Fibroblast of skin of scalp (primary cell): ENCODE measurements around the gene RTN4RL1.

Experiments
- DNase-seq: peaks from one replicate; pipeline ENCODE4 v3.0.0-alpha.2; 2013

Gene RTN4RL1

GRCh38 chr17:1976000-1976682 lies 49.0 kb downstream of the RTN4RL1 start:
- DNase-seq: no peak

- DNase-seq: no peak
These were observed 49.6 kb downstream of the RTN4RL1 start for GRCh38 chr17:1975573-1975972.

- DNase-seq: no peak
These were observed 52.5 kb downstream of the RTN4RL1 start for GRCh38 chr17:1972487-1973160.

DNA sequence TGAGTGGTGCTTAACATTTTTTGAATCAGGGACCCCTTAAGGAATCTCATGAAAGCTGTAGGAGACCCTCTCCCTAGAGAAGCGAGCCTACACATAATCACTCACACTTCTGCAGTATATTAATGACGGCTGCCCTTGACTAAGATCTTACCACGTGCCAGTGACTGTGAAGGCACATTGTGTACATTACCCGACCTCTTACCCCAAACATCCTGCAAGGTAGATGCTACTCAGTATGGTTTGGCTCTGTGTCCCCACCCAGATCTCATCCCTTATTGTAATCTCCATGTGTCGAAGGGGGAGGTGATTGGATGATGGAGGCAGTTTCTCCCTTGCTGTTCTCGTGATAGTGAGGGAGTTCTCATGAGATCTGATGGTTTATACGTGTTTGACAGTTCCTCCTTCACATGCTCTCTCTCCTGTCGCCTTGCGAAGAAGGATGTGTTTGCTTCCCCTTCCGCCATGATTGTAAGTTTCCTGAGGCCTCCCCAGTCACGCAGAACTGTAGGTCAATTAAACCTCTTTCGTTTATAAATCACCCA lies 54.2 kb downstream of the RTN4RL1 start:
- no peak for DNase-seq

DNA sequence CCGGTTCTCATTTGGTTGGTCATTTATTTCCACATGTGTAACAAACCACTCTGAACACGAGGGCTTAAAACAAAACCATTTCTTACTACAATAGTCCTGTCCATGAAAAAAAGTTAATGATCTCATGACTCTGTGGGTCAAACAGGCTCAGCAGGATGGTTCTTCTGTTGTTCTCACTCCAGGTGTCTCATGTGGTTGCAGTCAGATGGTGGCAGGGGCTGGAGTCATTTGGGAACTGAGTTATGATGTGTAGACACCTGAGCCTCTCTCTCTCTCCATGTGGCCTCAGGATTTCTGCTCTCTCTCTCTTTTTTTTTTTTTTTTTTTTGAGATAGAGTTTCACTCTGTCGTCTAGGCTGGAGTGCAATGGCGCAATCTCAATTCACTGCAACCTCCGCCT lies 55.4 kb downstream of the RTN4RL1 start:
- no peak for DNase-seq

DNA sequence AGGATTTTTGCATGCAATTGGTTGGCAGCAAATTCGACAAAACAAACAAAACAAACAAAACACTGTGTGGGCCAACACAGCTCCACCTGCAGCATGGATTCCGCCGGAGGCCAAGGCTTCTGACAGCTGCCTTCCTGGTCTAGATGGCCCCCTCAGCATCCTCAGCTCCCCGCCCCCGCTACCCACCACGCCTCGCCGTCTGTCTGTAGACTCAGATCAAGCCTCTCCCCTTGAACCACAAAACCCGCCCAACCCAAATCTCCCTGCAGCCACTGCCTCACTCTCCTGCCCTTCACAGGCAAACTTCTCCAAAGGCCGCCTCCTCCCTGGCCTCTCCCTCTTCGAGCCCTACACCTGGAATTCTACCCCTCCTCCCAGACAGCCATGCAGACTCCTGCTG lies 57.9 kb downstream of the RTN4RL1 start:
- no peak for DNase-seq

- DNase-seq: peak; percentile 33
These were observed 58.7 kb downstream of the RTN4RL1 start for GRCh38 chr17:1966274-1967086.

DNA sequence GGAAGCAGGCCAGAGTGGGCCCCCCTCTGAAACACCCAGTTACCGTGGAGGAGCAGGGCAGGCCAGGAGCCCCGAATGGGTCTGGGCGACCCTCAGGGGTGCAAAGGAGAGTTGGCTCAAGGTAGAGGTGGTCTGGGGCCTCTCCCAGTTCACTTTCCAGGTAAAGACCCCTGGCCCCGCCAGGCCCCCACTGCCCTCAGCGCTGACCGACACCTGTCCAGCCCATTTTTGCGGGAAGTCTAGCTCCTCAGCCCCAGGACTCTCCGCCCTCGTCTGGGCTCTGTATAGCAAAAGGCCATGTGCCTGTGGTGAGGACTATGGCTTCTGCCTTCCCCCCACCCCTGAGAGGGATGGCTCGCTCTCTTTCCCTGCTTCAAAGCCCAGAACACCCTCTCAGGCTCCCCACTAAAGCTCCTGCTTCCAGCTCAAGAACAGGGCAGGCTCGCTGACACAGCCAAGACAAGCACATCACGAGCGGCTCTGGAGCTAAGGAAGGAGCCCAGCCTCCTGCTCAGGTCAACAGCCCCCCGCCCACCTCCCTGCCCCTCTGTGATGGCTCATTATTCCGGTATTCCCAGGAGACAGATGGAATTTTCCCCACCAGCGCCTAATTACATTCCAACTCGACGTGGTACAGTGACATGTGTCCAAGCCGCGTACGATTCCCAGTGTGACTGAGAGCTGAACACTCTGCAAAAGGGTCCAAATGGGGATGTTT lies 59.4 kb downstream of the RTN4RL1 start:
- peak; percentile 61 for DNase-seq

DNA sequence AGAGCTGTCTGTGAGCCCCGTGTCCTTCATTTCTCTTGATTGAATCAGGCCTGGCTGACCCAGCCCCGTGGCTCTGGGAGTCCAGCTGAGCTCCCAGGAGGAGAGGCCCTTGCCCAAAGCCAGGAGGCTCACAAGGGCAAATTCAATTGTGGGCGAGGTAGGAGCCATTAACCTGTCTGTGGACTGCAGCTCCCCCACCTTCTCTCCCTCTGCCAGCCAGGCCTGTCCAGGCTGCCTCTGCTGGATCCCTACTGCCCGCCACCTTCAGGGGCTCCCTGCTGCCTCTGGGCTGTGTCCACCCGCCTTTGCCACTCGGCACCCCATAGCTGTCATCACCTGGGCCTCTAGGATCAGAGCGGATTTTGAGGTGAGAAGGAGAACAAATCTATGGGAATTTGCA lies 61.9 kb downstream of the RTN4RL1 start:
- DNase-seq: no peak

GRCh38 chr17:1961189-1961588 lies 63.9 kb downstream of the RTN4RL1 start:
- no peak for DNase-seq

- DNase-seq: no peak
These were observed 64.6 kb downstream of the RTN4RL1 start for GRCh38 chr17:1960545-1960912.

GRCh38 chr17:1959871-1960544 lies 65.1 kb downstream of the RTN4RL1 start:
- no peak for DNase-seq

DNA sequence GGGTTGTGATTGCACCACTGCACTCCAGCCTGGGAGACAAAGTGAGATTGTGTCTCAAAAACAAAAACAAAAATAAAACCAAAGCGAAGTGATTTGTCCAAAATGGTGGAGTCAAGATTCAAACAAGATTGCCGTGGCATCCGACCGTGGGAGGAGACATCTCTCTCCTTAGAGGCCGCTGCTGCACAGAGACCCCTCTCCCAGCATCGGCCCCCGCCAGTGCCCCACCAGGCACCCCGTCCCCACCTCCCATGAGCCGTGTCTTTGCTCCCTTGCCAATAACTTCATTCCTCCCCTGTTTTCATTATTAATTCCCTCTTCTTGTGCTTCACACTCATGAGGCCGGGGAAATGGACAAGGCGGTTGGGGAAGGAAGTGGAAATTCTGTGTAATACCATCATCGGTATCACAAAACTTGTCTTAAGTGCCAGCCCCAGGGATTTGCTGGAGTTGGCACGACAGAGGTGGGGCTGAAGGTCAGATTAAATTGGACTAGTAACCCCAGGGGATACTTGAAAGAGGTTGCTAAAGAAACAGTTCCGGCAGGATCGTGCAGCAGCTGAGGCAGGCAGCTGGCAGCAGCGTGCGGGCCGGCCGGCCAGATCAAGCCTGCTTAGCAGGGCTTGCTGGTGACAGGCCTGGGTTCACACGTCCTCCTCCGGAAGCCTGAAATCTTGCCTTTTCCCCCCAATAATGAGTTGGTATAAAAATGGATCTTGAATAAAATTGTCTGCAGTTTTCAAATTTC lies 66.8 kb downstream of the RTN4RL1 start:
- no peak for DNase-seq

GRCh38 chr17:1957037-1957436 lies 68.1 kb downstream of the RTN4RL1 start:
- no peak for DNase-seq

DNA sequence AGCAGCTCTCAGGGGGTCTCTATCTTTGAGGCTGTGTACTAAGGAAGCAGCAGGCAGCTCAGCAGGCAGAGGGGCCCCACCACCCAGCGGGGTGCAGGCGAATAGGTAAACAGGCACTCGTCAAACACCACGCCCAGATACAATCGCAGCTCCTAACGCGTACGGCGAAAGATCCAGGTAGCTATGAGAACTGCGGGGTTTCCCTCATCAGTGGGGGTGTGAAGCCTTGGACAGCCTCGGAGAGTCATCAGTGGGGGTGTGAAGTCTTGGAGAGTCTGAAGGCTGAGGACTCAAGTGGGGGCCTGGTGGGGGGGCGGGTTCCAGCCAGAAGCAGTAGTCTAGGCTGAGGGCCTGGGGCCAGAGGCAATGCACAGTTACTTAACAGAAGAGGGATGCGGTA lies 69.0 kb downstream of the RTN4RL1 start:
- no peak for DNase-seq

DNA sequence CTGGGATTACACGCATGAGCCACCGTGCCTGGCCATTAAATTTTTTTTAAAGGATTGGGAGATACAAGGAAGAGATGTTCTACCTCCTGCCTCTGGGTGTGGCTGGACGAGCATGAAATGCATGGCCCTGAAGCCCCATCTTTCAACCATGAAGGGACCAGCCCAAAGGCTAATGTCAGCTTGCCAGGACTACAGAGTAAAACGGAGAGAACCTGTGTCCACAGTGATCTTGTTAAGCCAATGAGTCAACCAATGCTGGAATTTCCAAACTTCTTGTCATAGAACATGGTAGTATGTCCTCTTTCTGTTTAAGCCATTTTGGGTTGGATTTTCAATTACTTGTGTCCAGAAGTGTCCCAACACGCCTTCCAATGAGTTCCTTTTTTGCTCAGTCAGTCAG lies 71.3 kb downstream of the RTN4RL1 start:
- no peak for DNase-seq

GRCh38 chr17:1951920-1952319 lies 73.2 kb downstream of the RTN4RL1 start:
- DNase-seq: no peak

GRCh38 chr17:1949754-1950153 lies 75.4 kb downstream of the RTN4RL1 start:
- DNase-seq: no peak

GRCh38 chr17:1948517-1948825 lies 76.7 kb downstream of the RTN4RL1 start:
- DNase-seq: no peak

- no peak for DNase-seq
These were observed 77.2 kb downstream of the RTN4RL1 start for GRCh38 chr17:1947743-1948516.

GRCh38 chr17:1947229-1947742 lies 77.8 kb downstream of the RTN4RL1 start:
- no peak for DNase-seq
